ENCODE measurements around the gene HS3ST5.

Gene HS3ST5

GRCh38 chr6:114140416-114140815 lies 202.4 kb downstream of the HS3ST5 start:
- no peak for DNase-seq (ENCODE audit: extremely low read depth, low read depth)
- TF ChIP-seq CTCF (IDR thresholded peaks at IDR 0.05; ENCODE audit: low read depth, low read length) = no peak

- DNase-seq (ENCODE audit: extremely low read depth, low read depth) = no peak
- no peak for TF ChIP-seq CTCF (IDR thresholded peaks at IDR 0.05; ENCODE audit: low read depth, low read length)
Observed at GRCh38 chr6:114138577-114139248, 204.1 kb downstream of the HS3ST5 start.

- no peak for TF ChIP-seq CTCF (IDR thresholded peaks at IDR 0.05; ENCODE audit: low read depth, low read length)
- DNase-seq (ENCODE audit: extremely low read depth, low read depth) = no peak
Observed at GRCh38 chr6:114135363-114135971, 207.4 kb downstream of the HS3ST5 start.

GRCh38 chr6:114133816-114134215 lies 209.0 kb downstream of the HS3ST5 start:
- DNase-seq (ENCODE audit: extremely low read depth, low read depth) = no peak
- TF ChIP-seq CTCF (IDR thresholded peaks at IDR 0.05; ENCODE audit: low read depth, low read length) = no peak

GRCh38 chr6:114131945-114132344 lies 210.9 kb downstream of the HS3ST5 start:
- DNase-seq (ENCODE audit: extremely low read depth, low read depth) = no peak
- TF ChIP-seq CTCF (IDR thresholded peaks at IDR 0.05; ENCODE audit: low read depth, low read length) = no peak

GRCh38 chr6:114125576-114125975 lies 217.2 kb downstream of the HS3ST5 start:
- DNase-seq (ENCODE audit: extremely low read depth, low read depth) = no peak
- no peak for TF ChIP-seq CTCF (IDR thresholded peaks at IDR 0.05; ENCODE audit: low read depth, low read length)

- no peak for DNase-seq (ENCODE audit: extremely low read depth, low read depth)
- no peak for TF ChIP-seq CTCF (IDR thresholded peaks at IDR 0.05; ENCODE audit: low read depth, low read length)
Observed at GRCh38 chr6:114121913-114122662, 220.7 kb downstream of the HS3ST5 start.

All from AG09319 (cell line).